Upper lobe of left lung (tissue), 4 donors: ENCODE results near the gene APOB.

Source experiments
- EP300 ChIP-seq, 4 donors: sonication (generic); formaldehyde crosslinking; IDR thresholded peaks; one replicate each; pipeline ENCODE4 v1.5.1; 2017; ENCODE audit warnings: antibody characterized with exemption in 4 of 4, control low read depth in 2 of 4
- POLR2A ChIP-seq, 4 donors: fragments of 450-650 bp; IDR thresholded peaks; one replicate each; pipeline ENCODE4 v1.5.1; 2016 to 2017; ENCODE audit warnings: antibody characterized with exemption in 4 of 4, mild to moderate bottlenecking in 2 of 4
- POLR2AphosphoS5 ChIP-seq, 2 donors: sonication (generic); formaldehyde crosslinking; IDR thresholded peaks; one replicate each; pipeline ENCODE4 v1.5.1; 2017; ENCODE audit warnings: antibody characterized with exemption in 2 of 2
- TF ChIP-seq, protein P1 (sequence below), 6 experiments: fragments of 450-650 bp in 4 of 6; fragments of 200-600 bp in 2 of 6; sonication (generic) in 2 of 6; IDR thresholded peaks; one replicate each; pipeline ENCODE4 v1.5.1; 2016 to 2019; ENCODE audit warnings: antibody characterized with exemption in 6 of 6

DNA sequence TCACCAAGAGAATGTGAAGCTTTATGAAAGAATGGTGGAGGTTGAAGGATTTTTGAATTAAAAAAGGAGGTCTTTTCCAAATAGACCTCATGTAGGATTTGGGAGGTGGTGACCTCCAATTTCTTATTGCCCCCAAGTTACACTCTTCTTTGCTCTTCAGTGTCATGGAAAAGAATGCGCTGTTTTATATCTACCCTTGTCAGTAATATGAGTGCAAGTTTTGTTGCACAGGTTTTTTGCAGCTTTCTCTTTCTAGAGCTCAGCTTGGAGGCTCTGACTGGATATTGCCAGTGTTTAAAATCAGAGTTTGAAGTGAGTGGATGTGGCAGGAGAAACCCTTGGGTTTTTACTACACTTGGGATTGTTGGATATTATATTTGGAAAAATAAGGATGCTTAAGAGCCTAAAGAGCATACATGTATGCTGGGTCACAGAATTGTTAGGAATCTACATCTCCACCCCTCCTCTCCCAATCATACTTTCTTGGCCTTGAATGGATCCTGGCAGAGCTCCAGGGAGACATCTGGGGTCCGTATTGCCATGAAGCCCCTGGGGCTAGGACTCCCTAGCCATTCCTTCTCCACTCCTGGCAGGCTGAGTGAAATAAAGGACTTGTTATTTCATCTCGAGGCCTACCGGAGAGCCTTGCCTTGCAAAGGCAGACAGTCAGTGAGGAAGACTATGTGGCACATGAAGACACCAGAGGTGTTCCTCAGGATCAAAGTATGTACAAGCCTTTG lies 43.8 kb downstream of the APOB start:
- TF ChIP-seq, protein P1, sequence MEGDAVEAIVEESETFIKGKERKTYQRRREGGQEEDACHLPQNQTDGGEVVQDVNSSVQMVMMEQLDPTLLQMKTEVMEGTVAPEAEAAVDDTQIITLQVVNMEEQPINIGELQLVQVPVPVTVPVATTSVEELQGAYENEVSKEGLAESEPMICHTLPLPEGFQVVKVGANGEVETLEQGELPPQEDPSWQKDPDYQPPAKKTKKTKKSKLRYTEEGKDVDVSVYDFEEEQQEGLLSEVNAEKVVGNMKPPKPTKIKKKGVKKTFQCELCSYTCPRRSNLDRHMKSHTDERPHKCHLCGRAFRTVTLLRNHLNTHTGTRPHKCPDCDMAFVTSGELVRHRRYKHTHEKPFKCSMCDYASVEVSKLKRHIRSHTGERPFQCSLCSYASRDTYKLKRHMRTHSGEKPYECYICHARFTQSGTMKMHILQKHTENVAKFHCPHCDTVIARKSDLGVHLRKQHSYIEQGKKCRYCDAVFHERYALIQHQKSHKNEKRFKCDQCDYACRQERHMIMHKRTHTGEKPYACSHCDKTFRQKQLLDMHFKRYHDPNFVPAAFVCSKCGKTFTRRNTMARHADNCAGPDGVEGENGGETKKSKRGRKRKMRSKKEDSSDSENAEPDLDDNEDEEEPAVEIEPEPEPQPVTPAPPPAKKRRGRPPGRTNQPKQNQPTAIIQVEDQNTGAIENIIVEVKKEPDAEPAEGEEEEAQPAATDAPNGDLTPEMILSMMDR (IDR thresholded peaks at IDR 0.05), result no peak
- no peak for TF ChIP-seq POLR2A (IDR thresholded peaks at IDR 0.05)
- TF ChIP-seq EP300 (IDR thresholded peaks at IDR 0.05), result no peak
- TF ChIP-seq POLR2AphosphoS5 (IDR thresholded peaks at IDR 0.05), result no peak
